CD4-positive, alpha-beta T cell treated with Interleukin-6 at 100 ng/mL for 8 hours (primary cell): Measurements from ENCODE around the gene VAV2.

Experiments
- DNase-seq: peaks from one replicate; pipeline ENCODE4 v3.0.0-alpha.2; 2020; ENCODE audit warnings: mixed read lengths, low spot score

VAV2 gene

GRCh38 chr9:134028076-134028475 is 36.0 kb upstream of the VAV2 start:
- no peak for DNase-seq

DNA sequence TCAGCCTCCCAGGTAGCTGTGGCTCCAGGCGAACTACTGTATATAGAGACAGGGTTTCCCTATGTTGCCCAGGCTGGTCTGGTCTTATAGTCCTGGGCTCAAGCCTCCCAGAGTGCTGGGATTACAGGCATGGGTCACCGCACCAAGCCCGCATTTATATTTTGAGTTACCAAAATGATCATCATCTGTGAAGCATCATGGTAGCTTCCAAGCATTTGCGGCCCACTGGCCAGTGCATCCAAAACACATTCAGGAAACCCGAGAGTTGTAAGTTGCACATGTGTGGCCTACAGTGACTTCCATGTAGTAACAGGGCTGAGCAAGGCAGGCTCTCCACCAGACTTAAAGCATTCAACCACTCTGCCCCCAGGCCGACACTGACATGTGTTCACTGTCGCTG is 35.4 kb upstream of the VAV2 start:
- no peak for DNase-seq

GRCh38 chr9:134026981-134027380 is 34.9 kb upstream of the VAV2 start:
- DNase-seq: no peak

DNA sequence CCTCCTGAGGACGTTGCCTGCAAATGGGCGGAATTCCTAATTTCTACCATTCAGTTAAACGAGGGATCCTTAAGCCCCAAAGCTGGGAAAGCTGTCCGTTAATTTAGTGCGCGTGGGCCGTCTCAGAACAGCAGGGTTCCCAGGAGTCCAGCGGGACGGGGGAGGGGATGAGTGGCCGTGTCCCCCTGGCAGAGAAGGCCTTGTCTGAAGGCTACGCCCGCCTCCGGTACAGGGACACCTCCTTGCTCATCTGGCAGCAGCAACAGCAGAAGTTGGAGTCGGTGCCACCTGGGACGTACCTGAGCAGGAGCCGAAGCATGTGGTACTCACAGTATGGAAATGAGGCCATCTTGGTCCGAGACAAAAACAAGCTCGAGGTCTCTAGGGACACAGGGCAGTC is 34.5 kb upstream of the VAV2 start:
- no peak for DNase-seq

DNA sequence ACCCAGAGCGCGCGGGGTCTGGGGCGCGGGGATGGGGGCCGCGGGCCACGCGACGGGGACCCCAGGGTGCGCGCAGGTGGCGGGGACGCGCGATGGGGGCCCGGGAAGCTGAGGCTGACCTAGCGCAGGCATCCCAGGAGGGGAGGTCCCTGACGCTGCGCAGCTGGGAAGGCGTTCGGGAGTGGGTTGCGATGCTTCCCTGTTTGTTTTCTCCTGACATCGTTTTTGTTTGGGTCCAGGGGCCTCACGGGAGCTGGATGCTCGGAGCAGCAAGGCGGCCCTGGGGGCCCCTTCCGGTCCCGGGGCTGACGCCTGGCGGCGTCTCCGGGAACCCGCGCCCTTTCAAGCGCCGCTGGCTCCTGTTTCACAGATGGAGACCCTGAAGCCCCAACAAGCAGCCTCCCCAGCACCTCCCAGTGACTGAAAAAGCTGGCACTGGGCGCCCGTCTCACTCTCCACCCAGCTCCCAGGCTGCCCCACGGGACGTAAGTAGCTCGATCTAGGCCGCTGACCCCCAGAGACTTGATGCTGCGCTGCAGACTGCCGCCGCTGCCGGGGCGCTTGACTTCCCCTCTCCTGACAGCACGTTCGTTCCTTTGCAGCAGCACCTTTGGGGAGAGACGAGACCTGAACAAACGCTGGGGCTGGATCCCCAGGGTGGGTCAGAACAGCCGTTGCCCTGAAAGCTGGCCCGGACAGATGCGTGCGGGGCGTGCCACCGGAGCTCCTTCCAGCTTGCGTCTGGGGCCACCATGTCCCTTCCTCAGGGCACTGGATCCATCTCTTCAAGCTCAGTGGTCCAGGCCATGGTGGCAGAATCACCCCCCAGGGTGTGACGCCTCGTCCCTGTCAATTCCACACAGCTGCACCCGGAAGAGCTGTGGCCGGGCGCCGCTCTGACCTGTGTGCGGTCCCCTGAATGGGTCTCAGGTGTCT is 33.8 kb upstream of the VAV2 start:
- peak; percentile 32 for DNase-seq

DNA sequence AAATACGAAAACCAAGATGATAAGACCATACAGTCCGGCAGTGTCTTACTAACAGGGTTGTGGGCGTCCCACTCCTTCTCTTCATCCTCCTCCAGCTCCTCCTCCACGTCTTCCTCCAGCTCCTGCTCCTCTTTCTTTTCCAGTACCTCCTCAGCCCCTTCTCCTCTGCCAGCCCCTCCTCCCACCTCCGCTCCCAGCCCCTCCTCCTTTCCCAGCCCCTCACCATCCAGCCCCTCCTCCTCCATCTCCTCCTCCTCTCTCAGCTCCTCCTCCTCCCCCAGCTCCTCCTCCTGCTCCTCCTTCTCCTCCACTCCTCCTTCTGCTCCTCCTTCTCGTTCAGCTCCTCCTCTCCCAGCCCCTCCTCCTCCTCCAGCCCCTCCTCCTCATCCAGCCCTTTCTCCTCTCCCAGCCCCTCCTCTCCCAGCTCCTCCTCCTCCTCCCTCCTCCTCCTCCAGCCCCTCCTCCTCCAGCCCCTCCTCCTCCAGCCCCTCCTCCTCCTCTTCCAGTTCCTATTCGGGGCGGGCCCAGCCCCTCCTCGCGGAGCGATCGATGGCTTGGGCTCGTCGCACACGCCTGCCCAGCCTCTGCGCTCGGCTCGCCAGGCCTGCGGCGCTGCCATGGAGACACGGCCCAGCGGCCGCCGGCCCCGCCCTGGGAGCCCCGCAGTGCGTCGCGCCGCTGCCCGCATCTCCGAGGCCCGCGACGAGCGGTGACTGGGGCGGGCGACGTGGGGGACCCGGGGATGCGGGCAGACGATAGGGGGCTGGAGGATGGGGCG is 32.9 kb upstream of the VAV2 start, which contains the start of gene BRD3OS:
Gene BRD3OS (plus strand): TSS at position 654 of the 778 bp plus-strand sequence. CDS start 1,267 bp downstream, outside the sequence.
- peak; percentile 97 for DNase-seq

GRCh38 chr9:134024214-134024792 is 32.2 kb upstream of the VAV2 start:
- DNase-seq: no peak

- DNase-seq: no peak
These were observed 22.8 kb upstream of the VAV2 start for GRCh38 chr9:134014946-134015345.

DNA sequence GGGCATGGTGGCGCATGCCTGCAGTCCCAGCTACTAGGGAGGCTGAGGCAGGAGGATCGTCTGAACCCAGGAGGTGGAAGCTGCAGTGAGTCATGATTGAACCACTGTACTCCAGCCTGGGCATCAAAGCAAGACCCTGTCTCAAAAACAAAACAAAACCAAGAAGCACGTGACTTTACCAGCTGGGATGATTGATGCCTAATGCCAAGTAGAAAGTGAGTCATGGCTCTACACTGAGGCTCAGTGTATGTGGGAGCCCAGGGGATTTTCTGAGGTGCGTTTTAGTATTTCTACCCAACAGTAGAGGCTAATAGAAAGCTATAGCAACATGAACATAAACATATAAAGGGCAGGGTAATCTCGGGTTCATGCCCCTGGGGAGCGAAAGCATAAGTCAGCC is 19.3 kb upstream of the VAV2 start:
- DNase-seq: no peak

DNA sequence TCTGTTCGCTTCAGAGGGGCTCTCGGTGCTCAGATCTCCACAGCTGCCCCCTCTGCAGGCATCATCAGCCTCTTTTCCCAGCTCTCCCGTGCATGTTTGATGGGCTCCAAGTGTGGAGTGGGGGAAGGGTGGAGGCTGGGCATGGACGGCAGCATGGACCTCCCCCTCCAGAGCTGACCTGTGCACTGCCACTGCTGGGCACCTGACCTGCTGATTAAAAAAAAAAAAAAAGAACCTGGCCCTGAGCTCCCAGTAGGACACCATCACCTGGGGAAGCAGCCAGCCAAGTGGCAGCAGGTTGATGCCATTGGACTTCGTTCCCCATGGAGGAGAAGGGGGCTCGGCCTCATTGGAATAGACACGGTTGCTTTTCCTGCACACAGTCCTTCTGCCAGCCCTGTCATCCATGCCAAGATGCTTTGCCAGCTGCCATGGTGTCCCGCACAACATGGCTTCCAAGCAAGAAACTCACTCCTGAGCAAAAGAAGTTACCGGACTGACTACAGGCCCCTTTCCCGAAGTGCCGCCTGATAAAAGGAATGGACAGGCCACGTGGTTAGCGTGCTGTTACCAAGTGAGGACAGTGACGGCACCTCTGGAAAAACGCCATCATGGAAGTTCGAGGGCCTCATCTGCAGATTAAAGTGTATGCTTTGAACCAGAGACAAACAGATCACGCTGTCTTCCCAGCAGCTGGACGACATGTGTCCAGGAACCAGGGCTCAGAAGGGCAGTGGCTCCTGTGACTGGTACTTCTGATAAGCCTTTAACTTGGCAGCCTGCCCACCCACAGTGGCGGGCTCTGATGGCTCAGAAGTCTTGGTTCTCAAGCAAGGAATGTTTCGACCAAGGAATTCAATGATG is 18.4 kb upstream of the VAV2 start:
- no peak for DNase-seq

DNA sequence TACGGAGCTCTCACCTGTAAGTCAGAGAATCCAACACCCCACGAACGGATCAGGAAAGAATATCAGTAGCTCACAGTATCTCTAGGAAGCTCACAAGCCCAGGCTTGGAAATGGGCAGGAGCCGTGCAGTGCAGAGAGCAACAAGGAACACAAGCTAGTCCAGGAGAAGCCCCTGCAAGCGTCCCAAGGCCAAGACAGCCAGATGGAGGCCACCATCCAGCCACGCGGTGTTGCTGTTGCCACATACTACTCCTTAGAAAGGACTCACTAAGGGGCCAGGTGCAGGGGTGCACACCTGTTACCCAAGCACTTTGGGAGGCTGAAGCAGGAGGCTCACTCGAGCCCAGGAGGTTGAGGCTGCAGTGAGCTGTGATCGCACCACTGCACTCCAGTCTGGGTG is 15.4 kb upstream of the VAV2 start:
- DNase-seq: no peak

- no peak for DNase-seq
These were observed 15.0 kb upstream of the VAV2 start for GRCh38 chr9:134007150-134007549.

DNA sequence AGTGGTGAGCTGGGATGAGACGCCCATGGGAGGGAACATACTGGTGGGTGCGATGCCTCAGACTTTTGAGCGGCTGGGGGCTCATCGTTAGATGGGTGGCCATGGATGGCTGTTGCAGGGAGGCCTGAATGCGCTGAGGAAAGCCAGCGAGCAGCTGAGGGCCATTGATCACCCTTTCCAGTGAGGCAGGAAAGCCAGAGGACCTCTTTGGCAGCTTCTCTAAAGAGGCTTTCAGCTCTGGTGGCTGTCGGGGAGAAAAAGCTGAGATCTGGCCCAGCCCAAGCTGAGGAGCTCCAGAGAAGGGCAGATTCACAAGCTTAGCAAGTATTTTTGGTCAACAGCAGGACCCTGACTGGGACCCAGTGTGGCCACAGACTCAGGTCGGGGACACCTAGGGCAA is 13.3 kb upstream of the VAV2 start:
- DNase-seq: no peak

DNA sequence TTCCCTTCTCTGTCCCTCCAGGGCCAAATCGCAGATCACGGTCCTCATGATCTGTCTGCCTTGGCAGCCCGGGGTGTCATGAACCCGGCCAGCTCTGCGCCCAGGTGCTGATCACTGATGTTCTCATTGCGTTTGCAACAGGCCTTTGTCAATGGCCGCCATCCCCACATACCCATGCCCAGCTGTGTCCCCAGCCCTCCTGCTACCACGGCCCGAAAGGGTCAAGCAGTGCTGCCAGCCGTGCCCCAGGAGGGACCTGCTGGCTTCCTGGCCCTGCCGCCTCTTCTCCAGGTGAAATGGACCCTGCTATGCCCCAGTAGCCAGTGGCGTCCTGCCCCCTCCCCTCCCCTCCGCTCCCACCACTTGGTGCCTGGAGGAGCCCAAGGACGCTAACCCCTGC is 12.8 kb upstream of the VAV2 start:
- no peak for DNase-seq

DNA sequence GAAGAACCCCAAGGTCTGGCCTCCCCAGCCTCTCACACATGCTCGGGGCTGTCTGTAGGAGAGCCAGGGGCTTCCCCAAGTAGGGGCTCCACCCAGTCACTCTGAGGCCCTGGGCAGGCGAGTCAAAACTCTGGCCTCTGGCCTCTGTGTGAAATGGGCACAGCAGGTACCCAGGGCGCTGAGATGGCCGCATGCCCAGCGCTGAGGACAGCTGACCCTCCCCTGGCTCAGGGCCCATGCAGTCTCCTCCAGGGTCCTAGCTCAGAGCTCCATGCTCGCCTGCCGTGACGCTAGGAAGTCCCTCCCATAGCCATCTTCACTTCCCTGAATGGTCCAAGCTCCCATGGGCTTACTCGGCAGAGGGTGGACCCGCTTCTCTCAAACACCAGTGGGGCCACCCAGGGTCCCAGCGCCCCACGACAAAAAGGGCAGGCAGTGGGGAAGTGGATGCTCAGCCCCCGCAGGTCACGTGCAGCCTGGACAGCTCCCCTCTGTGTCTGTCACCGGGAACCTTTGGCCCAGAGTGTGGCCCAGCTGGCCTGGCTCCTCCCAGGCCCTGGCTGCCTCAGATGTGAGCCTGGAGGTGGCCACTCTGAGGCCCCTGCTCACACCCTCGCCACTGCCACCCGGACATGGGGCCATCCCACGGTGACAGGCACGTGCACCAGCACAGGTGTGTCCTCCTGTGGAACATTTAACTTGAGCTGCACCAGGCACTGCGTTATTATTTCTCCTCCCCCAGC is 12.2 kb upstream of the VAV2 start:
- DNase-seq: no peak

- DNase-seq: no peak
These were observed 11.1 kb upstream of the VAV2 start for GRCh38 chr9:134003237-134003636.

DNA sequence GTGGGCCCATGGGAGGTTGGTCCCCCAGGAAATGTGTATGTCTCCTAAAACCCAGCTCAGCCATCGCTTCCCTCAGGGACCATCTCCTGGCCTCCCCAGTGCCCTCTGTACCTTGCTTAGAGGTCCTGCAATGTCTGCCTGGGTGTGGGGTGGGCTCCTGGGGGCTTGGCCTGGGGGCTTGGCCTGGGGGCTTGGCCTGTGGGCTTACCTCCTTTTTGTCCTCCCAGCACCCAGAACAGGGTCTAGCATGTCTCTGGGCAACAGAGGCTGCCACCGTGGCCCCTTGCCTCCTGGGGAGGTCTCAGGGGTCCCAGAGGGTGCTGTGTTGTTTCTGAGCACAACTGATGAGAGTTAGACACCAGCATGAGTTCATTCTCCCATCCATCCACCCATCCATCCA is 10.7 kb upstream of the VAV2 start:
- no peak for DNase-seq

GRCh38 chr9:133999851-134000265 is 7.7 kb upstream of the VAV2 start:
- DNase-seq: no peak

- DNase-seq: no peak
These were observed 6.9 kb upstream of the VAV2 start for GRCh38 chr9:133998915-133999595.

DNA sequence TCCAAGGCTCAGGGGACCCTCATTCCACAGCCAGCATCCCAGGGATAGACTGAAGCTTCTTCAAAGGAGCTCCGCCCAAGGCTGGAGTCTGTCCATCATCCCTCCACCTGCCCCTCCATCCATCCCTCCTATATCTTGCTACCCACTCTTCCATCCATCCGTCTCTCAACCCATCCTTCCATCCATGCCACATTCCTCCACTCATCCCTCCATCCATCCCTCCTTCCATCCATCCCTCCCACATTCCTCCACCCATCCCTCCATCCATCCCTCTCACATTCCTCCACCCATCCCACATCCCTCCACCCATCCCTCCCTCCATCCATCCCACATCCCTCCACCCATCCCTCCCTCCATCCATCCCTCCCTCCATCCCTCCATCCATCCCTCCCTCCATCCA is 5.5 kb upstream of the VAV2 start:
- DNase-seq: no peak
